Activated CD4-positive, alpha-beta T cell treated with anti-CD3 and anti-CD28 coated beads for 24 hours (primary cell): ENCODE measurements around the gene DISC1.

Experiments
- DNase-seq, 2 donors: peaks; one replicate each; pipeline ENCODE4 v3.0.0-alpha.2; 2020; ENCODE audit warnings: low read depth in 2 of 2

Gene DISC1

DNA sequence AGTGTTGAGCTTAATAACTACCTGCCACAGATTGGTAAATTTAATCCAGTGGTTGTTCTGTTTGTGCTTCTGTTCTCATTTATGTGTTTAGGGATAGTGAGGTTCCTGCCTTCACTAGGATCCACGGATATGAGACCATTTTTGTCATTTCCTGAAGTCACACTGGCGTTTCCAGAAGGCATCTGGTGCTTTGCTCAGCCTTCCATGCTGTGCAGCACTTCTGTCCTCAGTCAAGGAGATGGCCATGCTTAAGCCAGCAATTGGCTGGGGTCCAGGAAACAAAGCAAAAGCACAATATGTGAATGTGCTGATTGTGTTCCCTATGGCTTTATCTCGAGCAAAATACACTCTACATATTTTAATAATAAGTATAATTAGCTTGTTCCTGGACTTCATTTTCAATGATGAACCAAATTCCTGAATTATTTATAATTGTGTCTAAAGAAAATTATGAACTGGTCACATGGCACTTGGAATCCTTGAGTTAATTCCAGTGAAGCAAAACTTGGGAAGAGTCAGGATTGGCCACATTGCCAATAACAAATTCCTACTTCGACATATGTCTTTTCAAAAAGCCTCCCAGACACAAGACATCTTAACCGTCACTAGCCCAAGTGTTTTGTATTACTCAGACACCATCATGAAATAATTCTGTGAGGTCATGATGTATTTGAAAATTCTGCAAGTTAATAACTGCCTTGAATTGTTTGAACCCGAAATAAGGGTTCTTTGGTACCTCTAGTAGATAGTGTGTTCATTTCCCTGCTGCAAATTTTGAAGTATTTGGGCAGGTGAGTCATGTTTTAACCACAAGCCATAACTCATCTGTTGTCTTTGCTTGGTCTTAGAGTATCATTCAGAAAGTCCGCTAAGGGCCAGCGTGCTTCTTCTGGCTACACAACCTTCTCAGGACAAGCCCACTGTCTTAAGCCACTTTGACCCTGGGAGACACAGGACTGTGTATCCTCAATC, 412.4 kb downstream of the DISC1 start:
- DNase-seq, result no peak

DNA sequence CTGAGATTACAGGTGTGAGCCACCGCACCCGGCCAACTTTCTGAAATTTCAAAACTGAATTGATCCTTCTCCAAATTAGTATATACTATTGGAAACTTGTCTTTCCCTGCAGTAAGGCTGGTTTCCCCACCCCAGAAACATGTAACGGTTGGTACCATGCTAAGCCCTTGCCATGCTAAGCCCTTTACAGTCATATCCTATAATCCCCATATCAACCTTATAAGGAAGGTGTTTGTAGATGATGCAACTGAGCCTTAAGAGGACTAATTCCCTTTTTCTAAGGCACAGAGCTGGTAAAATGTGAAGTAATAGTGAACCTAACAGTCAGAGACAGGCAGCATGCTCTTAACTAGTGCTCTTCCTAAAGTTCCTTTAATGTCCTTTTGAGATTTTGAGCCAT, 413.7 kb downstream of the DISC1 start:
- no peak for DNase-seq

DNA sequence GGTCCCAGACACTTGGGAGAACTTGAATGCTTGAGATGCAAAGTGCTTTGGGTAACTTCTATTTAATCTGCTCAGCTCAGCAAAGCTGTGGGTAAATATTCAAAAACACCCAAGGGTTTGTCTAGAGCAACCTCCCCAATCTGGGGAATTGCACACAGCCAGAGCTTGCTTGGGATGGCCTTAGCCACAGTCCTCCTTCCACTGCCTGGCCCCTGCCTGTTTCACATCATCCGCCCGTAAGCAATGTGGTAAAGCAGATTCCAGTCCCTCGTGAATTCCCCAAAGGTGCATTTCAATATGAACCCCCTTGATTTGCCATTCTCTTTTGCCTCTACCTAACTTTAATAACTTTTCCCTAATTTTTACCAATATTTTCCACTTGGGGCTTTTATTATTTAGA, 418.1 kb downstream of the DISC1 start:
- no peak for DNase-seq

DNA sequence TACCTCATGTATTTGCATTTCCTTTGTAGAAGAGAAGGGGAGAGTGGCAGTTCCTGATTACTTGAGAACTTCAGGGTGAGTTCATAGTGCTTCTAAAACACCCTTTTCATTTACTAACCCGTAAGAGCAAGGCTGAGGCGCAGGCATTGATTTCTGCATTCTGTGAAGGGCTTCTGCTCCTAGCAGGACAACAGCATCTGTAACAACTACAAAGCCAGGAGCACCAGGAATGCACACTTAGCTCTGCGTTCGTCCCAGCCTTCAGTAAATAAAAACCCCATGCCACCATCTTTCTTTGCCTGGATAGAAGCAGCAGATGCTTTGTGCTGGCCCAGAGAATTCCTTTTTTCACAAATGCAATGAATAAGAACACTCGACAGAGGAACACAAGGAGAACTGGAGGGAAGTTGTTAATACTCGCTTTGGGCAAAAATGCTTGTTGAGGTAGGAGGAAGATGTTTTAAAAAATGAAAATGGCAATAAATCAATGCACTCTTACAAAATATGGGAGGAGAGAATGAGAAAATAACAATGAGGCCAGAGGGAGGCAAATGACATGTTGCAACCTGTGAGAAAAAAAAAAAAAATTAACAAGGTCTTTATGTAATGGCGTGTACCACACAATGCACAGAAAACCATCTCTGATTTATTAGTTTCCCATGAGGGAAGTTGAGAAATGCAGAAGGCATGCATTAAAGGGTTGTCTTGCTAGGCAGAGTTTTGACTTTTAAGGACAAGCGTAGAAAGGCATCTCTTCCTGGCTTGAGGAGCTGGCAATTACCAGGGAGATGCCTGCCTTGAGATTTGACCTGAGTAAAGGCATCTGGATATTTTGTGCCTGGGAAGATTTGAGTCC, 418.8 kb downstream of the DISC1 start:
- DNase-seq, result no peak

DNA sequence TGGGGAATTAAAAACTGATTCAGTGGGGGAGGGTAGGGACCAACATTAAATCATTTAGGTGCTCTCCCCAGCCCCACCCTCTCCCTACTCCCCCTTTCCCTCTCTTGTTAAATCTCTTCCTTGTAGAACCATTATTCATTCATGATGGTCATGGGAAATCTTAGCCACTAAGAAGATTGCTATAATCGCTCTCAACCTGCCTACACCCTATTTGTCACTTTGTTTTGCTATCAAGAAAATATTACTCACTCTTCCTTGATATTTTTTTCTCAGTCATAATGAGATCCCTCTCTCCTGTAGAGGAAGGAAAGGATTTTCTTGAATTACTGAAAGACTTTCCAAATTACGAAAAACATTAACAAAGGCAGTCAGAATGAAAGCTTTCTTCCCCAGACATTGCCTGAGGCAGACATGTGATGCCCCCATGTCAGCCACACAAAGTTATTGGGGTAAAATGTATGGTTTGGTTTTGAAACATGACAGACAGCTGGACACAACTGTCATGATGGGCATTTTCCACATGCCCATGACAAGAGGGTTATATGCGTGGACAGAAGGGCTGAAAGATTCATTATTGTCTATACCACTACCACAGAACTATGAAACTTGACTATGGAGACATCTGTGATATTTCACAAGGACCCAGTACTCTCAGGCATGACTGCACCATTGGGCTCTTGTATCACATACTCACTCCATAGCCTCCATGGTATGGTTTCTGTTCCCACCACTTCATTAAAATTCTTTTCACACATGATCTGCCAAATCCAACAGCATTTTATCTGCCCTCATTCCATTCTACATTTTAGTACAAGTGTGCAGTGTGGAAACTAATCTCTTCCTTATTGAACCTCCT, 420.1 kb downstream of the DISC1 start:
- DNase-seq, result no peak

DNA sequence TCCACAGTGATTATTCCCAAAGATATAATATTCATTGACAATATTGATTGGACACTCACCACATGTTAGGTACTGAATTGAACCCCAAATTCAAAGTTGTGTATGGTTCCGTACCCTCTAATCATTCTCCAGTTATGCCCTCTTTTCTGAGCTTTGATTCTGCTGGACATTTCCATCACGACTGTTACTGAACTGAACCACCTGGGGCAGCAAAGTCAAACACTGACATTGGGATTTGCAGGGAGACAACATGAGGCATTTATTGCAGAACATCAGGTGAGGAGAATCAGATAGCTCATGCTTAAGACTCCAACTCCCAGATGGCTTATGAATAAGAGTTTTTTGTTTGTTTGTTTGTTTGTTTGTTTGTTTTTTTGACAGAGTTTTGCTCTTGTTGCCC, 420.9 kb downstream of the DISC1 start:
- no peak for DNase-seq

DNA sequence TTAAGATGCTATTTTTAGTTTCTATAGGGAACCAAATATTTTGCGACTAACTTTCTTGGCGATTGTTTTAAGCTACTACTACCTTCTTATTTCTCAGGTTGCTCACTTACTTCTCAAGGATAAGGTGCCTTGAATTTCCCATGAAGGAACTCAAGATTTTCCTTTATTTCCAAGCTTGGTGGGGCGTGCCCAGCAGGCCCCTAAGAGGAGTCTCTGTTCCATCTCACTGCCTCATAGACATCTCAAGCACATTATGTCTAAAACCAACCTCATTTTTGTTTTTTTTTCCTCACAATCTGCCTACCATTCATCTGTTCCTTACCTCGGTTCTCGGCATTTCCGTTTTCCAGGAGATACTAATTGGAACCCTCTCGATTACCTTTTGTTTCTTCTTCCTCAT, 421.9 kb downstream of the DISC1 start:
- DNase-seq, result no peak

DNA sequence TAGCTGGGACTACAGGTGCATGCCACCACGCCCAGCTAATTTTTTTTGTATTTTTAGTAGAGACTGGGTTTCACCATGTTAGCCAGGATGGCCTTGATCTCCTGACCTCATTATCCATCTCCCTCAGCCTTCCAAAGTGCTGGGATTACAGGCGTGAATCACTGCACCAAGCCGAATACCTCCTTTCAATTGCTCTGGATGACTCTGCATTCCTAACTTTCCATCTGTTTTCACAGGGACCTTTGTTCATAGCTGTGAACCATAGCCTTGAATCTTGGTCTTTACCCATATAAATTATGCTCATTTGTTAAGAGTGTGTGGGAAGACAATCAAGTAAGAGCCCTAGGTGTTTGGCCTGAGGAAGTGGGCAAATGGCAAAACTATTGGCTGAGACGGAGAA, 422.7 kb downstream of the DISC1 start:
- DNase-seq, result no peak

DNA sequence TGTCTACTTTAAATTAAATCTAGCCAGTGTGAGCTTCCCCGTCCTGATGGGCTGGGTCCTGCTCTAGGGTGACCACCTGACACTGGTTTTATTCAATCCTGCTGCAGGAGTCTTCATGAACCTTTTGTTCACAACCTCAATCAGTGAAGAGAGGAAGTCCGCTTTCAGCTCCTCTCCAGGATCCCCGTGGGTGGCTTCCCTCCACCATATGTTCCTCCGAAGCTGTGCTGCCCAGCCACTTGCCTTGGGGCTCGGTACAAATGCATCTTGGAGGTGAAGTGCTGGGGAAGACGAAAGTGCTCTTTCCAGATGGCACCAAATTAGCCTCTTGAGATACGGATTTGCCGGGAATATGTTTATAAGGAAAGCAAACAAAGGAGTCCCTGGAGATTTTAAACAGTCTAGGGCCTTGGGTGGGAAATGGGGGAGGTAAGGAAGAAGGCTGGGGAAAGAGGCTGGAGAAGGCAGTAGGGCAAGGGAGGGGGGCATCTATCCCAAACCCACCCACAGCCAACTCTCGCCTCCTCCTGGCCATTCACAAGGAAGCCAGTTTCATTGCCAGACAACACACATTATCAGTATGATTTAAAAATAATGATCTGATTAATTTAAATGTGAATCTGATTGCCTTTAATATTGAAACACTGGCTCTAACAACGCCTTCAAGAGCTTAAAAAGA, 430.8 kb downstream of the DISC1 start:
- no peak for DNase-seq

DNA sequence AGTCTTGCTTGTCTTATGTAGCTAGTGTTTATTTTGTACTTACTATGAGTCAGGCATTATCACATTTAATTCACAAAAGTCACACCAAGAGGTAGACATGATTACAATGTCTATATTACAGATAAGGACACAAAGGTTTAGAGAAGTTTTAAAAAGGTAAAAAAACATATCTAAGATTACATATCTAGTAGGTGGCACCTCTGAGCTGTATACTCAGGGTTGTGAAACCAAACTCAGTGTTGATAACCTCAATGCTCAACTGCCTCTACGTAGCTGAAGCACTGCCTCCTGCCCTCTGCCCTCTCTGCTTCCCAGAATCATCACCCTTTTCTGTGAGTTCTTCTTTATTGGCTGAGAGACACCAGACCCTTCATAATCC, 431.3 kb downstream of the DISC1 start:
- DNase-seq, result no peak

DNA sequence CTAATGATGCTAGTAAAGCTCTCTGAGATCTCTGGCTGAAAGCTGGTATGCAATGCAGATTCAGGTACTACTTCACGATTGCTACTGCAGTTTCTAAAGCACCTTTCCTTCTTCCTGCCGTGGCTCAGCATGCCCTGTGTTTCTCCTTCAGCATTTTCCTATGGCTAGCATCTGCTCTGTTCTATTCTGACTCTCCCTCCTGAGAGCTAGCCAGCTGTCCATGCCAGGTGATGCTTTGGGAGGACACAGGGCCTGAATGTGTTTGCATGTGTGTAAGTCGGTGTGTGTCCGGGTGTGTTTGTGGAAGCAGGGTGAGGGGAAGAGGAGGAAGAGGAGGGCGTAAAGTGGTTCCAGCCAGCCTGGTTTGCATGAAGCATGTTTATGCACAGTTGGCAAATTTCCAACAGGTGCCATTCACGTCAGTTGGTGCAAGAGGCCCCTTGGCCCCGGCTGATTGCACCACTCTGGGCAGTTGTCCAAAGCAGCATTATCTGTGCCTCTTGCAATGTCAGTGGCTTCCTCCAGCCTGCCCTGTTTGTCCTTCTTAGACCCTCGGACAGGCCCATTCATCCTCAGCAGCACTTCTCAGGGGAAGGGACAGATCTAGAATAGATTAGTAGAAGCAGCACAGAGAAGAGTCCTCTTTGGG, 433.3 kb downstream of the DISC1 start:
- no peak for DNase-seq

DNA sequence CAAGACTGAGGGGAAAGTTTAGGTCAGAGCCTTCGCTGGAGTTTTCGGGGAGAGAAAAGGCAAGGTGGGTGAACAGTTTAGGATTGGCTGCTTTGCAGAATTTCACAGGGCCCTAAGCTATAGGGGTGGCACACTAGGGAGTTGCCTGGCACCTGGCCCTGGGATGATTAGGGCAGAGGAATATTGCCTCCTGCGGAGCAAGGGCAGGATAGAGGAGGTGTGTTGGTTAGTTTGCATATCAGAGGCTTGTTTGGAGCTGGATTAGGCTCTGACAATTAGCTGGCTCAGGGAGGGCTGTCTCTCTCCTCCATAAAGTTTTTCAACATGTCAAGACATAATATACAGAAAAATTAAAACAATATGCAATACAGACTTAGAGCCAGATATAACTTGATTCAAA, 436.4 kb downstream of the DISC1 start:
- no peak for DNase-seq

DNA sequence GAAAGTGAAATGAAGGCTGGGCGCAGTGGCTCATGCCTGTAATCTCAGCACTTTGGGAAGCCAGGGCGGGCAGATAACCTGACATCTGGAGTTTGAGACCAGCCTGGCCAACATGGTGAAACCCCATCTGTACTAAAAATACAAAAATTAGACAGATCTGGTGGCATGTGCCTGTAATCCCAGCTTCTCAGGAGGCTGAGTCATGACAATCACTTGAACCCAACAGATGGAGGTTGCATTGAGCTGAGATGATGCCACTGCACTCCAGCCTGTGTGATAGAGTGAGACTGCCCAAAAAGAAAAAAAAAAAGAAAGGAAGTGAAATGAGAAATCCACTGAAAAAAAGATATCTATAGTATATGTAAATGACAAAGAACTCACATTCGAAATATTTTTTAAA, 439.9 kb downstream of the DISC1 start:
- DNase-seq, result no peak

DNA sequence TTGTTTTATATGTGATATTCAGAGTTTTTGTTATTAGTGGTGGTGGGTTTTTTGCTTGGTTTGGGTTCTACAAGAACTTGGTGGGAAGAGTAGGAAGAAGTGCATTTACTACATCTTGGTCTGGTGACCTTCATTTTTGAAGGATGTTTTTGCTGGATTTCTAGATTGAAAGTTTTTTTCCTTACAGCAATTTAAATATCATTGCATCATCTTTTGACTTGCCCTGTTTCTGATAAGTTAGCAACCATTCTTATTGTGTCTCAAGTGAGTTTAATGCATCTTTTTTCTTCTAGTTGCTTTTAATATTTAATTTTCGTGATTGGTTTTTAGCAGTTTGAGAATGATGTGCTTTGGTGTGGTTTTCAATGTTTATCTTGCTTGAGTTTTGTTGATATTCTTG, 447.7 kb downstream of the DISC1 start:
- no peak for DNase-seq

DNA sequence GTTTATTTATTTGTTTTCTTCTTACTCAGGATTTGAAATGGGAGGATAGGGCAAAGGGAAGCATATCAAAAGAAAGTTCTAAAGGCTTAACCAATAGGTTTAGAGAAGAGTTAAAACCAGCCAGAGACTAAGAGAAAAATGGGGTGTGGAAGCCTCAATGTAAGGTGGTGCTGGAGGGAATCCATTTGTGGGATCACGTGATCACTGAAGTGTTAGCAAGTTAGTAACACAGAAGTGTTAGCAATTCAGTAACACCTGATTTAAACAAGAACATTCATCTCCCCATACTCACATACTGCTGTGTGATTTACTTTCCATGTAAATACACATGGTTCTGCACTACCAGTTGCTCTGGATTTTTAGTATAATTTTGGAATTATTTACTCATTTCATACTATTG, 451.2 kb downstream of the DISC1 start:
- DNase-seq, result no peak

DNA sequence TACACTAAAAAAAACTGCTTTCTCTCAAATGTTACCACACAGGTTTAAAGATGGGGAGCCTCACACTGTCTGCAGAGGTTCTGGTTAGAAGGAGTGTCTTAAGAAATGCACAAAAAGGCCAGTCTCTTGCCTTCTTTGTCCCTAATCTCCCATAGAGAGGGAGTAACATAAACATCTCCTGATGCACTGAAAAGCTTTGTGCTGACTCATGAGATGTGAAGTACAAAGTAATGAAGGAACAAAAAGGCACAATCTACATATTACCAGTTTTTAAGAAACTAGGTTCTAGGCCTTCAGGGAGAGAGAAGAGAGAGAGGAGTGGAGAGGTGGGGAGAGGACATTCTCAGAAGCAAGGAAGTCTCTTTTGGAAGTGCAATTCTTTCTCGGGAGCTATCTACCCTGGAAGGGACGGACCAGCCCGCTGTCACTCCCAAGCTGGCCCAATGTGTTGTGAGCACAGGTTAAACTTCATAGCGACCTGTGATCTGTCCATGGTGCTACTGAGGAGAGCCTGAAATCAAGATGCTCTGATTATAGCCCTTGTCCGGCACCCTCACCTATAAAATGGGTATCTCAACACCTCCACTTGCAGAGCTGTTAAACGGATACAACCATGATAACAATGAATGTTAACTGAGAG, 458.1 kb downstream of the DISC1 start:
- no peak for DNase-seq

DNA sequence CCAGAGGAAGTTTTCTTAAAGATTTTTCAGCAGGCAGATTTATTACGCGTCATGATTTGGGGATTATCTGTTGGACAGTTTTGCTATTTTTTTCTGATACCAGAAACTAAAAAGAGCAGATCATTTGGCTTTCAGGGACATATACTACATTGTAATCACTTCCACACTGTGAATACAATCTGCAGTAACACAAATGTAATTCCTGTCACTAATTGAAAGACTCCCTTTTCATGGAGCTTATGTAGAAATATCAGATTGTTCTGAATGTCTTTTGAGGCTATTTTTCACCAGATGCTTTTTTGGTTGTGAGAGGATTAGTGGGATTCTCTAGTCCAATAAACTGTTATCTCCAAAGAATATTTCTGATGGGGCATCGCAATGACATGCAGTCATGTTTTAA, 464.2 kb downstream of the DISC1 start:
- DNase-seq, result no peak
